ENCODE results near the gene PRODH.
"Not testable (repeated sequence)": the region's sequence is repeated elsewhere in the genome, so short reads cannot be mapped to it uniquely, and the experiment has no call there.

PRODH gene

DNA sequence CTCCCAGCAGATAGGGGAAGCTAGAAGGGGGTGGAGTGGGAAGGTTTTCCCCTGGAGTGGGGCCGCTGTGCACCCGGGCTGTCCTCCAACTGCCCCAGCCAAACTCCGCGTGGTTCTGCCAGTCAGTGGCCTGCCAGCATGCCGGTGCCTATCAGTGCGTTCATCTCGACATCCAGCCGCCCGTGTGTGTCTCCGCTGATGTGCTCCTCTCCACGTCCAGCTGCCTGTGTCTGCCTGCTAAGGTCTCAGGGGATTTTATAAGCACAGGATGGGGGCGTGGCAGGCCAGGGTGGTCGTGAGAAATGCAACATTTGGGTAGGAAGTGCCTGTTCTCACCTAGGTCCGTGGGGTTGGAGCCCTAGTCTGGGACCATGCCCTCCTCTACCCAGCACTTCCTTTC, 17.0 kb upstream of the PRODH start:
- not testable (repeated sequence) for DNase-seq (ENCODE audit: low spot score)

DNA sequence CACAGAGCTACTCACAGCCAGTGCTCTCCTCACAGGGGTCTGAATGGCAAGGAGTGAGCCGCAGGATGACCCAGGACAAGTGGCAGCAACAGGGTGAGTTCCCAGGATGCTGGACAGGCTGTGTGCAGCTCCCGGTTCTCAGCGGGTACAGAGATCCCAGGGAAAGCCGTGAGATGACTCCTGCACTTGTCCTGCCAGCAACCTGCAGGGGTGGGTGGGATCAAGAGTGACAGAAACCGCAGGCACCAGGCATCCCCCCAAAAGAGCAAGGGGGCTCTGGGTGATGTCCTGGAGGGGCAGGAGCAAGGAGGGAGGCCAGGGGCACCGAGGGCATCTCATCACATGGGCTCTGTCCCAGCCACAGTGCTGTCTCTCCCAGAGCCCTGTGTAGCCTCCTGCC, 15.9 kb upstream of the PRODH start:
- no peak for DNase-seq (ENCODE audit: low spot score)

DNA sequence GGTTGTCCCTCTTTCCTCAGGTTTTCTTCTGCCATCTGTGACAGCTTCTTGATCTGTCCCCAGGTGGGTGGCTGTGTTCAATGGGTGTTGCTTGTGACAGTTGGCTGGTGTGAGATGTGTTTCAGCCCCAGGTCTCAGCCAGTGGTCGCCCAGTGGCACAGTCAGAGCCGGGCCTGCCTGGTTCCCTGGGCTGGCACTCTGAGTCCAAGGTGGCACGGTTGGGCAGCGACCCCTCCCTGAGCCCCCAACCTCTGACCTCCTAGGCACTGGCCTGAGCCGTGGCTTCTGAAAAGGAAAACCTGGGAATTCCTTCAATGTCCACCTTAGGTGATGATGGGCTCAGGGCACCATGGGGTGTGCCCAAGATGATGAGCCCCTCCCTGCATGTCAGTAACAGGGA, 14.0 kb upstream of the PRODH start:
- DNase-seq (ENCODE audit: low spot score), result no peak

DNA sequence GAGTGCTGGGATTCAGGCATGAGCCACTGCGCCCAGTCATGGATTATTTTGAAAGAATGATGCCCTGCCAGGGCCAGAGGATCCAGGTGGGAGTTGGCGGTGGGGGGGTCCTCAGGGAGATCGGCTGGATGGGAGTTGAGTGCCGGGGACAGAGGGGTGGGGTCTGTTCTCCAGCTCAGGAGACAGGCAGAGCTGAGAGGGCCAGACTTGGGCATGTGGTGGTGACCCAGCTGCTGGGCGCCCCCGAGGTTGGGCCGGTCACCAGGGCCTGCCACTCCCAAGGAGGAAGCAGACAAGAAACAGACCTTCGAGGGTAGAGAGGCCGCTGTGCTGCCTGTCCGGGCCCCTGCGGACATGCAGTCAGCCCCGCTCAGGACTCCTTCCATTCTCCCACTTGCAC, 11.8 kb upstream of the PRODH start:
- no peak for DNase-seq (ENCODE audit: low spot score)

DNA sequence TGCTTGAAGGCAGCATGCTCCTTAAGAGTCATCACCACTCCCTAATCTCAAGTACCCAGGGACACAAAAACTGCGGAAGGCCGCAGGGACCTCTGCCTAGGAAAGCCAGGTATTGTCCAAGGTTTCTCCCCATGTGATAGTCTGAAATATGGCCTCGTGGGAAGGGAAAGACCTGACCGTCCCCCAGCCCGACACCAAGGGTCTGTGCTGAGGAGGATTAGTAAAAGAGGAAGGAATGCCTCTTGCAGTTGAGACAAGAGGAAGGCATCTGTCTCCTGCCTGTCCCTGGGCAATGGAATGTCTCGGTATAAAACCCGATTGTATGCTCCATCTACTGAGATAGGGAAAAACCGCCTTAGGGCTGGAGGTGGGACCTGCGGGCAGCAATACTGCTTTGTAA, 11.0 kb upstream of the PRODH start:
- not testable (repeated sequence) for DNase-seq (ENCODE audit: low spot score)

DNA sequence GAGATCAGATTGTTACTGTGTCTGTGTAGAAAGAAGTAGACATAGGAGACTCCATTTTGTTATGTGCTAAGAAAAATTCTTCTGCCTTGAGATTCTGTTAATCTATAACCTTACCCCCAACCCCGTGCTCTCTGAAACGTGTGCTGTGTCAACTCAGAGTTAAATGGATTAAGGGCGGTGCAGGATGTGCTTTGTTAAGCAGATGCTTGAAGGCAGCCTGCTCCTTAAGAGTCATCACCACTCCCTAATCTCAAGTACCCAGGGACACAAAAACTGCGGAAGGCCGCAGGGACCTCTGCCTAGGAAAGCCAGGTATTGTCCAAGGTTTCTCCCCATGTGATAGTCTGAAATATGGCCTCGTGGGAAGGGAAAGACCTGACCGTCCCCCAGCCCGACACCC, 2.6 kb upstream of the PRODH start:
- DNase-seq (ENCODE audit: low spot score), result not testable (repeated sequence)

DNA sequence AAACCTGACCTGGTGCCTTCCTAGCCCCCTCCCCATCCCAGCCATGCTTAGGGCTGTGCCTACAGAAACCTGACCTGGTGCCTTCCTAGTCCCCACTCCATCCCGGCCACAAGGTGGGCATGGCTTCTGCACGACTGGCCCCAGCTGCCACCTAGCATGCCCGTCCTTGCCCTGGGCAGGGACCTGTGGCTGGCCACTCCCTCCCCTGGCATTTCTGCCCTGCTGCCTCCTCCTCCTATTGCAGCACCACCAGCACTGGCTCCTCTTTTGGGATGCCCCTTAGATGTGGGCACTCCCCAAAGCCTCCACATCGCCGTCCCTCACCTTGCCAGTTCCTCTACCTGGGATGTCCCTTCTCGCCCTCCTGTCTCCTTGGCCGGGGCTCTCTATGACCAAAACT, 1.4 kb downstream of the PRODH start:
- DNase-seq (ENCODE audit: low spot score), result not testable (repeated sequence)

DNA sequence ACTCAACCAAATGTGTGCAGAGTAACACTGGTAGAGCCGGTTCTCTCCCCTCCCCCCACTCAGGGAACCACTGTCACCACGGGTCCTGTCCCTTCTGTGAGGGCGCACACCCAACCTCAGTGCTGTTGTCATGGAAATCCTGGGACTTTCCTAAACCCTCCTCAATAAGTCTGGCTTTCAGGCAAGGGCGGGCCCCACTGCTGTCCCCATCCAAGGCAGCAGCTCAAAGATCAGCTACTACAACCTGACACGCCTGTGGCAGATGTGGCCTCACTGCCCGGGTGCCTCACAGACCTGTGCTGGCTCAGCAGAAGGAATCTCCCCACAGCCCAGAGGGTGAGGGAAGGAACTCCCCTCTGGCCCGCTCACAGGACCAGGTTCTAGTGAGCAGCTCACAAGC, 2.2 kb downstream of the PRODH start:
- DNase-seq (ENCODE audit: low spot score), result no peak

DNA sequence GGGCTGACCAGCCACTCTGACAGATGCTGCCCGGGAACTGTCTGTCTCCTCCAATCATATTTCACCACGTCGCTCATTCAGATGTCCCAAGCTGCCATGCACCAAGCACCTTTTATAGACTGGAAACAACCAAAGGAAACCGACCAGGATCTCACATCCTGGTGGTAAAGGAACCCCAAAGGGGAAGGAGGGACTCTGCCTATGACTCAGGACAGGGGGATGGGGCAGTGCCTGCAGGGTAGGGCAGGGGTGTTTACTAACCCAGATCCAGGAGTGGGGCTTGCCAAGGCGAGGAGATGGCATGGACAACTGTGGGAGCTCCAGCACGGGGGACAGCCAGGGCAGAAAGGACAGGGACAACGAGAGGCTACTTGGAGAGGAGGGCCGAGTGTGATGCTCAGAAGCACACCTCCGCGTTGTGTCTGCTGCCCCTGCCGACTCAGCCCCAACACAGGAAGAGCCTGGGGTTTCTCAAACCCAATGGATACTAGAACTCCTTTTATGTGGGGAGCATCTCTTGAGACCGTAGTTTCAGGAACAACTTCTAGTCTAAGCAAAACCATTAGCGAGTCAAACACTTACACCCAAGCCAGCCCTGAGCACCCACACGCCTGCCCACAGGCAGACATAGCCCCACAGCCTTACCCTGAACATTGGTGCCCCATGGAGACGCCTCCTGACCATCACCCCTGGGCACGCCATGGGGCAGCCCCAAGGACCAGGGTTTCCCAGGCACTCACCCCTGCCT, 4.0 kb downstream of the PRODH start:
- no peak for DNase-seq (ENCODE audit: low spot score)

DNA sequence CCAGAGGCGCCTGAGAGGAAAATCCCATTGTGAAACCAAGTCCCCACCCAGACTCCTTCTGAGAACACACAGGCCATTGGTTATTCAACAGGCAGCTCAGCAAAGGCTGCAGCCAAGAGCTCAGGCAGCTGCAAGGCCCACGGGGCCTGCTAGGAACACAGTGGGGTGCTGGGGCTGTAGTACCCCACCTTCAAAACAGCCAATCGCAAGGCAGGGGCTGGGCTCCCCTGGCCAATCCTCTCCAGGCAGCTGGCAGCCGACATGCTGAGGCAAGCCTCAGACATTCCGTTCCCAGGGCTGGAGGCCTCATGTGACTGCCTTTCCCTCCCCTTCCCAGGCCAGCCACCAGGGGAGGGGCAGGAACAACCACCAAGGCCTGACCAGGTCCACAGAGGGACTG, 6.6 kb downstream of the PRODH start:
- DNase-seq (ENCODE audit: low spot score), result no peak

DNA sequence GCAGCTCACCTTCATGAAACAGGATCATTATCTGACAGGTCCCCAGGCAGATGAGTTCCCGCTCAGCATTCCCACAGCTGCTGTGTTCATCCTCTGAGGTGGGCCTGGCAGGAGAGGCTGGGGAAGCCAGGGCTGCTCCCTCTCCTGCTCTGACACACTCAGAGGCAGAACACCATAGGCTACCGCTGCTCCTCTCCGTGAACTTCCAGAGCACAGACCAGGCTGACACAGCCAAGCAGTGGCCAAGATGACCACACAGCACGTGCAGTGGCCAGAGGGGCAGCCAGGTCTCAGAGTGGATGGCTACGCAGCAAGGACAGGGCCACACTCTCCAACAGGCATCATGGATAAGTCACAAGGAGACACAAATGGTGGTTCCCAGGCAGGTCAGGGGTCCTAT, 8.5 kb downstream of the PRODH start:
- no peak for DNase-seq (ENCODE audit: low spot score)

DNA sequence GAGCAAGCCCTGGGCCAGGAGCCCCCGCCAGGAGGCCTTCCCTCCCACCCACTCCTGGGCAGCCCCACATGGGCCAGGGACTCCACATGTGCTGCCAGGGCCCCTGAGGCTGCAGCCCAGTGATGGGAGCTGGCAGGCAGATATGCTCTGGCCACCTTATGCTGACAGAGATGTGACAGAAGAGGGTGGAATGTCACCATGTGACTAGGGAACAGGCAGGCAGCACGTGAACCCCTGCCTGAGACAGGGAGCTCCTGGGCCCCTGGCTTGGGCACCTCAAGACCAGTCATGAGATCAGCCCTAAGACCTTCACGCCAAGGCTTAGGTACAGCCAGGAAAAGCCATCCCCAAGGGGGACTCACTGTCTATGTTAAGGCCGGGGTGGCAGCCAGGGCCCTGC, 9.1 kb downstream of the PRODH start:
- DNase-seq (ENCODE audit: low spot score), result no peak

DNA sequence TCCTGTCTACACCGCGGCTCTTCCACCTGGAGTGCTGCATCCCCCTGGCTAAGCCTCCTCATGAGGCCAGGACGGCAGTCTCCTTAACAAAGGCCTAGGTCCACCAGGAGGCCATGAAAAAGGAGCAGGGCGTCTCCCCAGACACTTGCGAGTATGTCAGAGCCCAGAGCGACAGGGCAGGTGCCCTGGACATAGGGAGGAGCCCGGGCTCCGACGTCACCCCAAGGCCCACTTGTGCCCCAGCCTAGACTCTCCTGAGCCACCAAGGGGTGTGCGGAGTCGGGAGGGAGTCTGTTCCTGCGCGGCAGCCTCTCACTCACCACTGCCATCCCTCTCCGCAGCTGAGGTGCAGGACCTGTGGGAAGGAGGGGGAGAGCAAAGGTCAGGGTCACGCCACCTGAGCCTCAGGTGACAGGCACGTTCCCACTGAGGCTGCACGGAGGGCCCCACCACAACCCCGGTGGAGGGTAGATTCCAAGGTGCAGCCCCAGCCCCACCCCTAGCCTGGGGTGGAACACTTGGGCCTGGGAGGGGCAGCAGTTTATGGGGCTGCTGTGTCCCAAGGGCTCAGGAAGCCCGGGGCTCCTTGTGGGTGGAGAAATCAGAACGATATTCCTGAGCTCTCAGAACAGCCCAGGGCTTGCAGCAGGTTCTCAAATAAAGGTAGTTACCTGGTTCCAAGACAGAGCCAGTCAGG, 10.6 kb downstream of the PRODH start:
- DNase-seq (ENCODE audit: low spot score), result no peak

DNA sequence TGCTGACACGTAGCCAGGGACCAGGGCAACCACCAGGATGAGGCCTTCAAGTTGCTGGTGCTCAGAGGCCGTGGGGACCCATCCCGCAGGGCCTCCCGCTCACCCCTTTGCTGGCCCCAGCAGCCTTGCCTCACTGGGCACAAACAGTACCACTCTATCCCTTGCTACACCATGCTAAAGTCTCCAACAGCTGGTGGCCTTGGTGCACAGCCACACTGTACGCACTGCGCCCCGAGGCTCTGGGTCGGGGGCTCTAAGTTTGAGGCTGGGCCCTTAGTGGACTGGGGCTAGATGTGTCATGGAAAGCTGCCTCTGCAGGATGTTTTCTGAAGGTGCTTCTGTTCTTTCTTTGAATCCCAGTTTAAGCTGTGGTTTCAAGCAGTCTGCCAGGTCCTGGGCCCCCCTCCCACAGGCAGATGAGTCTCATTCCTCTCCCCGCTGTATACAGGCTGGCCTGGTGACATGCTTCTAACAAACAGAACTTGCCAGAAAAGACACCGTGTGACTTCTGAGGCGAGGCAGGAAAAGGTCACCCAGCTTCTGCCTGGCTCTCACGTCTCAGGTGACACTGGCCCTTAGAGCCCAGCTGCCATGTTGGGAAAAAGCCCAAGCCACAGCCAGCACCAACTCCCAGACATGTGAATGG, 15.7 kb downstream of the PRODH start:
- not testable (repeated sequence) for DNase-seq (ENCODE audit: low spot score)

DNA sequence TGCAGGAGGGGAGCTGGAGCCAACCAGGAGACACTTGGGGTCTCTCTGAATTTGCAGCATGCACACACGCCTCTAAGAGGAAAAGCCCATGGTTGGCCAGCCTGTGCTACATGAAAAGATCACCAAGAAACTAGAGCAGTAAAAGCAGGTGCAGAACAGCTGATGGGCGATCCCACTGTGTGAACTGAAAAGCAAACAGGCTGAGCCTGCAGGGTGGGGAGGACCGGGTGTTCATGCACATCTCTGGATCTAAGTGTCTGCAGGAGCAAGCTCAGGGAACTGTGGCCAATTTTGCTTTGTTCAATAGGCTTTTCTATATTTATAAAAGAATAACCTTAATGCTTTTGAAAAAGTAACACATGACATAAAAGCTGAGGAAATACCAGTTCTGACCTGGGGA, 18.3 kb downstream of the PRODH start:
- not testable (repeated sequence) for DNase-seq (ENCODE audit: low spot score)

DNA sequence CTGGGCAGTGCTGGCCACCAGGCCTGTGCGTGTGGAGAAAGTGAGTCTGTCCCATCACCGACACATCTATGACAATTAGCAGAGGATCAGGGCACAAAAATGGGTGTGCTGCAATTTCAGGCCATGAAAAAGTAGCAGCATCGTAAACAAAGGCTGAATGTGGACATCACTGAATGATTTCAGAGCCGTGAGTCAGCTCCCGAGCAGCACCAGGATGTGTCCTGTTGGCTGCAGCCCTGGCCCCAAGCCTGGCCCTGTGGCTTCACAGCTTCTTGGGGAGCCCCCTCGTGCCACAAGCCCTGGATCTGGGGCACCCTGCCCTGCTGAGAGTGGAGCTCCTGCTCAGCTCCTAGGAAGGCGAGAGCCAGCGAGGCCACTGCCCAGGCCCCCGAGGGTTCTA, 20.5 kb downstream of the PRODH start:
- not testable (repeated sequence) for DNase-seq (ENCODE audit: low spot score)

DNA sequence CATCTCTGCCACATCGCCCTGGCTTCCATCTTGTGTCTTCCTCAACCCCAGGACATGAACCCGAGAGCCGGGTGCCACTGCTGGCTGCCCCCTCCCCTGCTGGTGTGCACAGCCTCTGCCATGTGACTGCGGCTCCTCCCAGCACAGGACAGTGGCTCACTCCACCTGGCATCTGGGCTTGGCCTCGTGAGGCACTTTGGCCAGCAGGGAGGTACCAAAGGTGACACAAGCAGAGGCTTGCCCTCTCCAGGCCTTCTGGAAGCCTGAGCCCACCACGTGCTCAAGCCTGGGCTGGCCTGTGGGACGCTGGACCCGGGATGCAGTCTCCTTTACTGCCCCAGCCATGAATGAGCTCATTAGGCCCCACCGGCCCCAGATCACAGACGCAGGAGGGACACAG, 21.5 kb downstream of the PRODH start:
- not testable (repeated sequence) for DNase-seq (ENCODE audit: low spot score)

DNA sequence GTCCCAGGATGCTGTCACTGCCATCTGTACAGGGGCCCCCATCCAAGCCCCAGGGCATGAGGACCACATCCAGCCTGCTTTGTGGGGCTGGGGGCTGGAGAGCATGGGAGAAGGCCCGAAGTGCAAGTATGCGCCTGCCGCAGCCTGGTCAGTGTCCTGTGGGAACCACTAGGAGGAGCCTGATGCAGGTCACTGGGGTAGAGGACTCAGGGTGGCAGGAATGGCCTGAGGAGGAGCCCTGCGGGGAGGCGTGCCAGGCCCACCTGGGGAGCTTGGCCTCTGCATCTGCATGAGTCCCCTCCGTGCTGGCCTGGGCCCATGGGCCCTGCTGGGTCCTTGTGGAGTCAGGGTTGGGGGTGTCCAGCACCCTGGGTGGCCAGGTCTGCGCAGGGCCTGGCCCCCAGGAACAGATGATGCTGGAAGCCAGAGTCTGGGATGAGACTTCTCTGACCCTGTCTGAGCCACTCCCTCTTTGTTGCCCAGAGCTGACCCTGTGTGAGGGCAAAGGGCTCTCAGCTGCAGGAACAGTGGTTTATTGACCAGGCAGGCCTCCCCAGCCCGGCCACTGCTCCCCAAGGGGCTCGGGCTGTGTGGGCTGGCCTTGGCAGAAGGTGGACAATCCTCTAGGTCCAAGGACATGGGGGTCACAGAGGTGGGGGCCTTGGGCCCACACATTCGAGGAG, 23.7 kb downstream of the PRODH start:
- not testable (repeated sequence) for DNase-seq (ENCODE audit: low spot score)

DNA sequence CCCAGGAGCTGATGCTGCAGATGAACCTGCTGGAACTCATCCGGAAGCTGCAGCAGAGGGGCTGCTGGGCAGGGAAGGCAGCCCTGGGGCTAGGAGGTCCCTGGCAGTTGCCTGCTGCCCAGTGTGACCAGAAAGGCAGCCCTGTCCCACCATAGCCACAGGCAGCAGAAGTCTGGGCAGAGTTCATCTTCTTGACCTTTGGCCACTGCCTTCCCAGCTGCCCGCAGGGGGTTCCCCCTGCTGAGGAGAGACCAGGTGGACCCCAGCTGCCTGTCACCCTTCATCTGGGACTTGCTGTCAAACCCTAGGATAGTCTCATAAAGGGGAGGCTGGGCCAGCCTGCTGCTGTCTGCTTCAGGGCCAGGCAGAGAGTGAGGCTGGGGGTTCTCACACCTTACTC, 24.6 kb downstream of the PRODH start:
- not testable (repeated sequence) for DNase-seq (ENCODE audit: low spot score)

DNA sequence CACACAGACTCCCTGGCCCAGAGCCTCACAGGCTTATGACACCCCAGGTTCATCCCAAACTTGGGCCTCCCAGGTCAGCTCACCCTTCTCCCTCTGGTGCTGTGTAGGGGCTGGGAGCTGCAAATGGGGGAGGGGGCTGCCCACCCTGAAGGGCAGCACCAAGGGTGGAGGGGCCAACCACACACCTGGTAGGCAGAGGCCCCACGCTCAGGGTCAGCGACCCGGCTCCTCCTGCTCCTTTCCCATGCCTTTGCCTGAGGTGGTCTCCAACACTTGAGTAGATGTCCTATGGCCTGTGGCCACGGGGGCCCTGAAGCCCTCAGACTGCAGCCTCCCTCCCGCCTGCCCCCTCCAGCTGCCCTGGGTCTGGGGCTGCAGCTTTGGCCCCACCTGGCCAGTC, 26.5 kb downstream of the PRODH start:
- DNase-seq (ENCODE audit: low spot score), result no peak

DNA sequence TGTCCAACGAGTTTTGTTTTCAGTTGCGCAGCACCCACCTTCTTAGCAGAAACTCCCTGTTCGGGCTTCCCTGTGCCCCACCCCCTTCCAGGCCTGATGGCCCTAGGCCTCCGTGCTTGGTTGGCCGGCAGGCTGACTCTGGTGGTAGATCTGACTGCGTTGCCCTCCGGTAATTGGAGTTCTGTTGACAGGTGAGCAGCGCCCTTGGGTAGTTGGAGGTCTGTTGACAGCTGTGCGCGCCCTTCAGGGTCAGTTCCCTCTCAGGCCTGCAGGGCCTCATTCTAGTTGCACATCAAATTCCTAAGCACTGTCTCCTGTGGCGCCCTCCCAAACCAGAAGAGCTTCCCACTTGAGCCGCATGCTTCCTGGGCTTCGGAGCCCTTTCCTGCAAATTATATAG, 29.2 kb downstream of the PRODH start:
- DNase-seq (ENCODE audit: low spot score), result no peak

DNA sequence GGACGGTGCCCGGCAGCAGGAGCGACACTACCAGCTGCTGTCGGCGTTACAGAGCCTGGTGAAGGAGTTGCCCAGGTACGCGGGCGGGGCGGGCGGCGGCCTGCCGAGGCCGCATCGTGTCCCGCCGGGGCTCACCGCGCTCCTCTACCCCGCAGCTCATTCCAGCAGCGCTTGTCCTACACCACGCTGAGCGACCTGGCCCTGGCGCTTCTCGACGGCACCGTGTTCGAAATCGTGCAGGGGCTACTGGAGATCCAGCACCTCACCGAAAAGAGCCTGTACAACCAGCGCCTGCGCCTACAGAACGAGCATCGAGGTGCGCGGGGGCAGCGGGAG, 29.7 kb downstream of the PRODH start:
- DNase-seq (ENCODE audit: low spot score), result not testable (repeated sequence)

Measured in COLO829 (cell line).